NK-92 treated with Interleukin-12 subunit alpha and Interleukin-12 subunit beta, amount 100 ng/mL, for 24 hours (cell line): ENCODE measurements around the gene SHC3.

Source experiments
- DNase-seq: peaks from one replicate; lab custom pipeline; 2025; lab: John Stamatoyannopoulos, UW

Gene SHC3

DNA sequence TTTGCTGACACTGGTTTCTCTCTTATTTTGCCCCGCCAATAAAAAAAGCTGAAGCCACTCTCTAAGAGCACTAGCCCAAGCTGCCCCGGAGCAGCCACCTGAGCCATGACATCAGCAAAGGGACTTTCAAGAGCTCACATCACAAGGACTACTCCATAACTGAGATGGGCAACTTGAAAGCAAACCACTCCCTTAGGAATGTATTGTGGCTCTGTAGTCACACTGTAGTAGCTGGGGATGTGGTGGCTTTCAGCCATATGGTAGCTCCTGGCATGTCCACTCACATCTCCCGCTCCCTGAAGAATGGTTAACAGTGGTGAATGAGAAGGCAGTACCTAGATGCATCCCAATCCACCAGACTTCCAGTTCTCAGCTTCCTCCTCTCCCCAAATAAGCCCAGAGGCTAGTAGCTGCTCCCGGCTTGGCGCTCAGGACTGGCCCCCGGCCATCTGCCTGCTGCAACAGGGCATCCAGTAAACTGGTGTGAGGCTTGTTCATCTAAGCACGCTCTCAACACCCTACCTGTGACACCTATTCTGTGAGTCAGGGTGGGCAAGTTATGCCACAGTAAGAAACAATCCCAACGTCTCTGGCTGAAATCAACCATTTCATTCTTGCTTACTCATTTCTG is 123.6 kb downstream of the SHC3 start:
- no peak for DNase-seq

DNA sequence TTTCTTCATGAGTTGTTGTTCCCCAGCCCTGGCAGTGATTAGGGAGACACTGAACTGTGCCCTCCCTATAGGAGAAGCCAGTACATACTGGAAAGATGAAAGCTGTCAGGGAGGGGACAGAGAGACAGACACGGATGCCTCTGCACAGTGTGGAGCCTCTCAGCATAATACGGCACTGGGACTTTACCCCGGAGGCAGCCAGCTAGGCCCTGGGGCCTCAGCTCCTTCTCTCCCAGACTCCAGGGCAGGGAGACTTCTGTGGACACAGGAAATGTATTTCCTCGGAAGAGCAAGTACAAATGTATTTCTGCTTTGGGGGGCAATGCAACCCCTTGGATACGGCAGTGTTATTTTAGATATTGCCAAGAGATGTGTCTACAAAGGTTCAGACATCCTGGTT is 125.3 kb downstream of the SHC3 start:
- DNase-seq: no peak

DNA sequence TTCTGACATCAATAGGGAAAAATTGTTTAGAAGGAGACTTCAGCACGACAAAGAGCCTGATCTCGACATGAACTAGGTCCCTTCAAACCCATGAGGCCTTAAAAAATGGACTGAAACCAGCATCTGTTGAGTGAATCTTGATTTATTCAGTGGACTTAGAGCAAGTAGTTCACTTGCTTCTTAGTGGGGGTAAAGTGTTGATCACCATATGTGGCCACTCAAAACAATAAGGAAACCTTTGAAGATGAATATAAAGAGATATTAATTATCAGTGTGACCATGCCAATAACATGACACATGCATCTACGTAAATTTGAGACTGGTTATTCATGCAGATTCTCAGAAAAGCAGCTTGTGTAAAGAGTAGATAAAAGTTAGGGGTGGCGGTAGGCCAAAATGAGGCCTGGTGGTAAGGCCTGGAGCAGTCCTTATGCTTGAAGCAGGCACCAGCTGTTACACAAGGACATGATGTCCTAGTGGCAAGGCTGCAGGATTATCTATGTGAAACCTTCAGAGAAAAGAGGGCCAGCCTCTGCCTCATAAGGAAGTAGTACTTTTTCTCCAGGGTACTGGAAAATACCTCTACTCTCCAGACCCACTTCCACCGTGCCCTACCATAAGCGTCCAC is 126.0 kb downstream of the SHC3 start:
- DNase-seq: no peak

DNA sequence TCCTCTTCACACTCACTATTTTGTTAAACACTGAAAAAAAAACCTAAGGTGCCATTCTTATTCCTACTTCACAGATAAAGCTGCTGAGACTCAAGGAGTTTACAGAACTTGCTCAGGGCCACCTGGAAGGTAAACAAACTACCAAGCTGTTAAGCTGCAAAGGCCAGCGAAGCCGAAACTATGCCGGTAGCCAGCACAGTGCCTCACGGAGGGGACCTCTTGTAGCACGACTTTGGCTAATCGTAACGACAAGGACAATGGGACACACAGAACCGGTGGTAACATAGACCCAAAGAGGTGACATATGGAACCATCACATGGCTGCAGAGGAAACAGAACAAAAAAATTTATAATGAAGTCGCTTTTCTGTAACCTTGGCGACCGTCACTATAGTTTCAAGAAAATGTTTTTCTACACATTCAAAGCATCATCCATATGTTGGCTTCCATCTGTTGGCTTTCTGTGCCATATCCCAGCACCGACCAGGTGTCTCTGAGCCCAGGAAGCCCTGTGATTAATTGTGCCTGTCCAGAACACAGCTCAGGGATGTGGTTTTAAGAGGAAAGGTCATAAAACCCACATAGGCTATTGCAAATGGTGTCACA is 127.1 kb downstream of the SHC3 start:
- no peak for DNase-seq

DNA sequence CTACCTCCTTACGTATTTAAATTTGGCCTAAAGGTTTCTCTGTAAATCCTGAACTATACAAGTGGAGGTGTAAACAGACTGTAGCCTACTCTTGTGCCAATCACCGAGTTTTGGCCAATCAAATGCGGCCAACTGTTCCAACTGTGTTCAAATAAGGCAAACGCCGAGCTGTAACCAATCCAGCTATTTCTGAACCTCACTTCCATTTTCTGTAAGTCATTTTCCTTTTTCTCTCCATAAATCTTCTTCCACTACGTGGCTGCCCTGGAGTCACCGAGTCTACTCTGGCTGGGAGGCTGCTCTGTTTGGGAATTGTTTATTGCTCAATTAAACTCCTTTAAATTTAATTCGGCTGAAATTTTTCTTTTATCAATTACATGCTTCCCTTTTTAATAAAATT is 129.0 kb downstream of the SHC3 start:
- no peak for DNase-seq

DNA sequence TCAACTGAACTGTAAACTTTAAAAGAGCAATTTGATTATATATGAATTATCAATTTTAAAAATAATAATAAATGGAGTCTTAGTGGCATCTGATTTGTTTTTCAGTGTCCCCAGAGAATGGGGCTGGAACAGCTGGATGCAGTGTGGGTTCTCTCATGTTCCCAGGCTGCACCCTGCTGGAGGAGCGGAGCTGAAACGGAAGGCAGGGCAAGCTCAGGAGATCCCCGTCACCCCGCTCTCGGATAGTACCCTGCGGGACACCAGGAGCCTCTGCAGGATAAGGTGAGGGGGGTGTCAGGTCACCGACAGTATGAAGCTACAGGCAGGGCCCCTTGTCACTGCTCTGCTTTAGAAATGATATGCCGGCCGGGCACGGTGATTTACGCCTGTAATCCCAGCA is 130.0 kb downstream of the SHC3 start:
- DNase-seq: no peak

DNA sequence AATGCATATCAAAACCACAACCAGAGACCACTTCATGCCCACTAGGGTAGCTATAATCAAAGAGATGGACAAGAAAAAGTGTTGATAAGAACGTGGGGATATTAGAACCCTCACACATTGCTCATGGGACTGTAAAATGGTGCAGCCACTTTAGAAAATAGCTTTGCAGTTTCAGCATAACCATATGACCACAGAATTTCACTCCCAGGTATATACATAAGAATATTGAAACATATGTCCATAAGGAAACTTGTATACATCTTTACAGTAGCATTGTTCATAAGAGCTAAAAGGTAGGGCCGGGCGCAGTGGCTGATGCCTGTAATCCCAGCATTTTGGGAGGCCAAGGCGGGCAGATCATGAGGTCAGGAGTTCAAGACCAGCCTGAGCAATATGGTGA is 131.0 kb downstream of the SHC3 start:
- no peak for DNase-seq

DNA sequence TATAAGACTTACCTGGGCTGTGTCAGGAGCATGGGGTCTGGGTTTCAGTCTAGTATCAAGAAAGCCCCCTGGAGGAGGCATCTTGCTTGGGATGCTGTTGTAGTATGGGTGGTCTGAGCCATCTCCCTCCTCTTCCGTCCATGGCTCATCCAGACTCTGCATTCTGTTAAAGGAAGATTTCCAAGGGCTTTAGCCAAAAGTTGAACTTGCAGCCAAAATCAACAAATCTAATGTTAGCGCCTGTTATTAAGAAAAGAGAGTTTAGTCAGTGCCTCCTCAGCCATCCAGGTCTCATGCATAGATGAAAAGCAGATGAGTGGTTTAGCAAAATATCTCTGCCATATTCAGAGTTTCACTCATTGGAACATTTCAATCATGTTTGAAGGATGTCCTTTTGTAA is 131.8 kb downstream of the SHC3 start:
- DNase-seq: no peak

DNA sequence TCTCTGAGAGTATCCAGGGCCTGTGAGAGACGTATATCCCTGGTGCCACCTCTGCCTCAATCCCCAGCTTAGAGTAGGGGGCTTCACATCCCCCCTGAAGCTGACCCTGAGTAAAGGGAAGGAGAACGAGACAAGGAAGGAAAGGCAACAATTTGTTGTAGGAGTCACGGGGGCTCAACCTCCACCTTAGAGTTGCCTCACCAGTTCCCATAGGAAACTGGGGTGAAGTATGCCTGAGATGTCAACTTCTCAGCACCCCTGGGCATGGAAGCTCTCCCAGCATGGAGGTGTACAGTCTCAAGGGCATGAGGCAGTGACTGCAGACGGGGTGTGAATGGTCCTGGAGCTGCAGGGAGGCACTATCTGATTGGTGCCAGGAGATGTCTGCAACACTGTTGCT is 133.7 kb downstream of the SHC3 start:
- DNase-seq: no peak

DNA sequence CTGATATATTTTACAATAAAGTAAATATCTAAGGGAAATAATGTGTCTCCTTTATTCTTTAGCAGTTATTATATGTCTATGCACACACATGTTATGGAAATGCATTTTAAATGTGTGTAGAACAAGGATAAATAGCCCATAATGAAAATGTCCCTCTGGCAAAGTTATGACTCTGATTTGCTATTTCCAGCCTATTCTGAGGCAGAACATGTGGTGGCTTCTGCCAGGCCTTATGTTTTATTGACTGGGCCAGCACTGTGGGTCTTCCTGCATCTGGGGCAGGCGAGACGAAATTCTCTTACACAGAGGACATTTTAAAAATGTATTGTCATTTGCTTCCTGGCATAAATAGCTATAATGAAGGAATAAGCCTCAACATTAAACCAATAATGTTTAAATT is 134.5 kb downstream of the SHC3 start:
- DNase-seq: no peak

DNA sequence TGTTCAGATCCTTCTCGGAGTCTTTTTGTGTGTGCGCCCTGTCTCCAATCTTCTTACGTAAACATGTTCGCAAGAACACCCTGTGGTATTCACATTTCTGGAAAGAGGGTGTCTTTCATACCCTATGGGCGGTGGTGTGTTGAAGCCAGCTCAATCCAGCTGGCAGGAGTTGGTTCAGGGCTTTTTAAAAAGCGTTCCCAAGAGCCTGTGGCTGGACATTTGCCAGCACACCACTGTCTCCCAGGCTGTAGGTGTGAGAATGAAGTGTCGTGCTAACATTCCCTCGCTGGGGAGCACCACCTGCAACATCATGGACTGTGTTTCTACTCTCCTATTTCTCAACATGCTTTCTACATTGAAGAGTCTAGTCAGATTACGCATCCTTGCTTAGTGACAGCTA is 135.6 kb downstream of the SHC3 start:
- DNase-seq: no peak

DNA sequence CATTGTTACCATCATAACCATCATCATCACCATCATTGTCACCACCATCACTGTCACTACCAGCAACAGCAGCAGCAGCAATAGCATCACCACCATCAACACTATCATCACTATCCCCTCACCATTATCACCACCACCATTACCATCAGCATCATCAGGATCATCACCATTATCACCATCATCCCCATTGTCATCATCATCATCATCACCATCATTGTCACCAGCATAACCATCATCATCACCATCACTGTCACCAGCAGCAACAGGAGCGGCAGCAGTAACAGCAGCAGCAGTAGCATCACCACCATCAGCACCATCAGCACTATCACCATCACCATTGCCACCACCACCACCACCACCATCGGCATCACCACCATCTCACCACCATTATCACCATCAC is 139.0 kb downstream of the SHC3 start:
- no peak for DNase-seq

DNA sequence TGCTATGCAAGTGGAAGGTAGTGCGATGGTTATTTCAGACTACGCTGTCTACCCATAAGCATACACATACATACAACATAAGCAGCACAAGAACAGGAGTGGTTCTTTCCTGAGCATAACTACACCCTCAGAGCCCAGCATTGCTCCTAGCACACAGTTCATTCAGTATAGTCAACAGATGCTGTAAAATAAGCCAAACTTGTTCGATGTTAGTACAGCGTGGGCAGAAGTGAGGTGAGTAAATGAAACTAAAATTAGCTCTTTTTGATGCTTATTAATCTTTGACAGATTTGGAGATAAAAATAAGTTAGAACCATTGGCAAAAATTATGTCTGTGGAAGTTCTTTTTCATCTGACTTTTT is 139.5 kb downstream of the SHC3 start:
- no peak for DNase-seq

DNA sequence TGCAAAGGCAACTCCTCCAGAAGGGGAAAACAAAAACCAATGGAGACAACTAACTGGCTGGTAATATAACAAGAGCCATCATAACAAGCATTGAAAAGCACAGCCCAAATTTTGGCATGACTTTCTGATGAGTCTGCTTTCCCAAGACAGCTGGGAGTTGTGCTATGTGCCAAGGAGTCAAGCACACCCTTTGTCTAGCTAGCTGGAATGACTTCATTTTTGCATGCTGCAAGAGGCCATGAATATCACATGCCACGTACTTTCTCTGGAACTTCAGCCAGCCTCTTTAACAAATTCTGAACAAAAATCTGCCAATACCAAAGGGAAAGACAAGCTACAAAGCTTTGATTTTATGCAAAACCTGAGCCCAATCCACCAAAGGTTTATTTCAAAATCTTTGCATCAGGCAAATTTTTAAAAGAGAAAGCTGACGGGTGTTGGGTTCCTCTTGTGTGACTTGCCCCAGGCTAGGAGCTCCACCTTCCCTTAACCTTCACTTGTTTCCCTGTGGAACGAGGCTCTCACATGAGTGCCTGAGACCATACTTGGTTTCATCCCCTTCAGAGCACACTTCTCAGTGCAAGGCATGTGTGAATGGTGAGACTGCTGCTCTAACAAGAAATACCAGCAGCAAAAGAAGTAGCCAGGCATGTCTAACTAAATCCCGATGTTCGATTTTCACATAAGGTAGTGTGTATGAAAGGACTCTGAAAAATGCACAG is 140.1 kb downstream of the SHC3 start:
- no peak for DNase-seq

DNA sequence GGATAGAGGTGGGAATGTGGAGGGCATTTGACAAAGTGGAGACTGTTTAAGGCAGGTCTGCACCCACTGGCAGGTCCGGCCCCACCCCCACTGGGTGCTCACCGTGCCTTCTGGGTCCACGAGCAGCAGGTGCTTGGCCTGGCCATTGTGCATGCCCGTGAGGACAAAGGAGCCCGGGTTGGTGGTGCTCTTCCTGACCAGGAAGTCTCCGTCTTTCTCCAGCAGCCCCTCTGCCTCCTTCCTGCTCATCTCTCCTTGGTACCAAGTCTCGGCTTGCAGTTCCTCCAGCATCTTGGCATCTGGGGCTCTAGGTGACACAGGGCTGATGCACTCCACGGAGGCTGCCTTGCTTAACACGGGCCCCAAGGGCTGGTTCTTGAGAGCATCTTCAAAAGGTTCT is 140.7 kb downstream of the SHC3 start:
- DNase-seq: no peak

DNA sequence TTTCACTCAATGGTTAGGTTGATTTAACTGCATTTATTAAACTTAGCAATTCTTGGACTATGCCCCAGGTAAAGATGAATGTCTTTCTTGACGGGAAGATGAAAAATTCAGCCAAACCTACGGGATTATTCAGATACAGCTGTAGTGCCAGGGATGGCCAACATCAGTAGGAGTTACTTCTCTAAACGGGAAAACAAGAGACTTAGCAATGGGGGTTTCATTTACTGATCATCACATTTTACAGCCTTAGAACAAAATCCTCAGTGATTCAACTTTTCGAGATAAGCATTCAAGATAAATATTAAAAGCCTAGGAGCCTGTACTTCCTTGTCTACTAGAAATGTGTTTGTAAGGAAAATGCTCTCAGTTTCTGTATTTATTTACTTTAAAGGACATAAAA is 141.3 kb downstream of the SHC3 start:
- DNase-seq: no peak

DNA sequence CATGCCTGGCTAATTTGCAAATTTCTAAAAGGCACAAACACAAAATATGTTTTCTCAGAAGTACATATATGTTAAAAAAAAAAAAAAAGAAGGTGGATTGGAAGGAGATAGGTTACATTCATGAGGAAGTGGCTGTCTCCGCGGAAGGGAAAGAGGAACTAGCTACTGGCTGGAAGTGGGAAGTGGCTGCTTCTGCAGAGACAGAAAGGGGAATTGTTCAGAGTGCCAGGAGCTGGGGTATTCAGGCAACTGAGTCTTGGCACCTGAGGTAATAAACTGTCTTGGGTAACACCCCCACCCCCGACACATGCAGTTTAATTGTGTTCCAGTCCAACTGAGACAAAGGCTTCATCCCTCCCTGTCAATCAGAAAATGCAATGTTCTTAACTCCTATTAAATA is 141.7 kb downstream of the SHC3 start:
- no peak for DNase-seq

DNA sequence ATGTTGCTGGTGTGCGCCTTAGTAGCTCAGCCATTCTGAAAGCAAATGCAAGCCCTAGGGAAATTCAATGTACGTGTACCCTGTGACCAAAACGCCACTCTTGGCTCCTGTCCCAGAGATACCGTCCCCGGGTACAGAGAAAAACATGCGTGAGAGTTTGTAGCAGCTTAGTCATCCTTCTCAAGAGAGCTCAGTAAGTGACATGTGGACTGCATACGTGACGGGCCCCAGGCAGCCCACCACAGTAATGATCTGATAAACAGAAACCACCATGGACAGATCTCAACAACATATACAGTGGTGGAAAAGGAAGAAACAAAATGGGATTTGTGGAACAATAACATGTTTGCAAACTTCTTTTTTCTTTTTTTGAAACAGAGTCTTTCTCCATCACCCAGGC is 142.2 kb downstream of the SHC3 start:
- no peak for DNase-seq

DNA sequence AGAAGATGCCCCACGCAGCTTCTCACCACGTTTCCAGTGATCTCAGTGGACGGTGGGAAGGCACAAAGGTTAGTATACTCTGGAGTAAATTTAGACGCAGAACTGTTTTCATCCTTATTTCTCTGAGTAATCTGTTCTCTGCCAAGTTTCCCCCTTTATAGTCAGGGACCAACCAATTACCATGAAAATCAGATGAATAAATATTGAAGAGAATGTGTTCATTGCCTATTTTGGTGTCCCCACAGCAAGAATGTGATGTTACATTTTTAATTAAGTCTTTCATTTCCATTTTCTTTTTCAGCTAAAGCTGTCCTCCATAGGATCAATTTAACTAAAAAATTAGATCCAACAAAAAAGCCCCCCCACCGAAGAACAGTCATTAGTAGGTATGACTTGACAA is 146.0 kb downstream of the SHC3 start:
- no peak for DNase-seq

DNA sequence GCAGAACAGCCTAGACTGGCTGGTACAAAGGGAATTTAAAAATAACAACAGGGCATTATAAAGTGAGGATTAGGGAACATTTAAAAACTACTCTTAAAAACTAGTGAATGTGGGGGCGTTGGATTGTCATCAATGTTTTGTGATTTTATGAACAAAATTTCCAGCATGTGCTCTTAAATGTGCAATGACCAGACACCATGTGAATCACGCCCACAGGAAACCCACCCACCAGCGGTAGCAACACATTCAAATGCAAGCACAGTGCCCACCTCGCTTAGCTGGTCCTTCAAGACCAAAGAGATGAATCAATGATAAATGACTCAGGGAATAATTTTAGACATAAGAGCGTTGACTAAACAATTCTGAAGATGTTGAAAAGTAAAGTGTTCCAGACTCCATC is 146.4 kb downstream of the SHC3 start:
- DNase-seq: no peak

DNA sequence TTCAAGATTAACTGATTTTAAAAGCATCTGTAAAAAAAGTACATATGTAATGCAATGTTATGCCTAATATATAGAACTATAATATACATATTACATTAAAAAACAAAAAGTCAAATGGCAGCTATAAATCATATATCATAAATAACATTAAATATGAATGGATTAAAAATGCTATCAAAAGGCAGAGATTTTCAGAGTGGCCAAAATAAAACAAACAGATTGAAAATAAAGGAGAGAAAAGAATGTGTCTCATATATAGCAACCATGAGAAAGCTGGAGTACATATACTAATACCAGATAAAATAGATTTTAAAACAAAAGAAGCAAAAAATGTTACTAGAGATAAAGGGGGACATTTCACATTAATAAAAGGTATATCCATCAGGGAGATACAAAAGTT is 148.8 kb downstream of the SHC3 start:
- DNase-seq: no peak

DNA sequence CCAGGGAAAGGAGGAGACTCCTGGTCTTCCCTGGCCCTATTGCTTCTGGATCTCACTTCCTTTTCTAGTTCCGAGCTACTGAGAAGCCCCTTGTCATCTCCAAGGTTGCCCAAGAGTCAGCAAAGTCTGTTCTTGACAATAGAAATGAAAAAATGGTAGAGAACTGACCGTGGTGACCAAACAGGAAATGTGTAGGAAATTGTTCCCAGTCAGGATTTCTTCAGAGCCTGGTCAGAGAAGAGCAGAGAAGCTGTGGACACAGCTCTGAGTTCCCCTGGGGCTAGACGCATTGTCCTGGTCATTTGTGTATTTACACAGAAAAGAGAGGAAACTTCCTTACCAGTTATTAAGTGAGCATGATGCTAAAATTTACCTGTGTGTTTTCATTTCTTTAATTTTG is 151.7 kb downstream of the SHC3 start:
- DNase-seq: no peak

DNA sequence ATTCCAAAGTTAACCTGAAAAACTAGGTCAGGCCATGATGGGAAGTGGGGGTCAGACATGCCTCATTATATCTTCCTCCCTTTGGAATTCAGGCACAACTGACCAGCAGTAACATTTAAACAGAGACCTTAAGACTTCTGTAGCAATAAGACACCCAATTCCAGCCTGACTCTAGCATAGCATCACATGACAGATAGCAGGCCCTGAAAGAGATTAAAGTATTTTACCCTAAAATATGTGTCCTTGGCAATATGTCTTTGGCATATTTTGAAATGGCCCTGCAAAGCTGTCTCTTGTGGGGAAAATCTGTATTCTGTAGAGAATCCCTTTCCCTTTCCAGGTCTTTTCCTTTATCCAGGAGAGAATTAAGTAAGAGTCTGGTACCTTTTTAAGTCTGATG is 153.1 kb downstream of the SHC3 start:
- no peak for DNase-seq
